ENCODE measurements around the gene SLC7A14.

Gene SLC7A14

GRCh38 chr3:170499562-170500156 is 86.2 kb downstream of the SLC7A14 start:
- H3K27ac ChIP-seq: no peak overlapping the region
- TF ChIP-seq ZFX (IDR thresholded peaks at IDR 0.05): no peak
- peak; percentile 85 for TF ChIP-seq CTCF (conservative IDR thresholded peaks at IDR 0.05)

- TF ChIP-seq ZFX (IDR thresholded peaks at IDR 0.05) (no peak), CTCF (conservative IDR thresholded peaks at IDR 0.05) (no peak)
- no peak overlapping the region for H3K27ac ChIP-seq
Observed at GRCh38 chr3:170497207-170498095, 88.4 kb downstream of the SLC7A14 start.

- H3K27ac ChIP-seq: no peak overlapping the region
- TF ChIP-seq ZFX (IDR thresholded peaks at IDR 0.05) (no peak), CTCF (conservative IDR thresholded peaks at IDR 0.05) (no peak)
Observed at GRCh38 chr3:170496868-170497140, 89.1 kb downstream of the SLC7A14 start.

- no peak for TF ChIP-seq ZFX (IDR thresholded peaks at IDR 0.05)
- TF ChIP-seq CTCF (conservative IDR thresholded peaks at IDR 0.05): peak; percentile 11
- H3K27ac ChIP-seq: no peak overlapping the region
Observed at GRCh38 chr3:170496026-170496867, 89.6 kb downstream of the SLC7A14 start.

- no peak for TF ChIP-seq CTCF (conservative IDR thresholded peaks at IDR 0.05)
- TF ChIP-seq ZFX (IDR thresholded peaks at IDR 0.05): no peak
- no peak overlapping the region for H3K27ac ChIP-seq
Observed at GRCh38 chr3:170494766-170495165, 91.1 kb downstream of the SLC7A14 start.

- no peak overlapping the region for H3K27ac ChIP-seq
- TF ChIP-seq CTCF (conservative IDR thresholded peaks at IDR 0.05): no peak
- no peak for TF ChIP-seq ZFX (IDR thresholded peaks at IDR 0.05)
Observed at GRCh38 chr3:170493712-170494182, 92.1 kb downstream of the SLC7A14 start.

All from C4-2B (cell line).